Stimulated activated CD8-positive, alpha-beta memory T cell treated with anti-CD3 and anti-CD28 coated beads, Interleukin-7, amount 100 ng/mL, for 24 hours (primary cell): ENCODE data around the gene NRAP.

ENCODE experiments used
- DNase-seq: peaks from one replicate; pipeline ENCODE4 v3.0.0-alpha.2; 2020; ENCODE audit warnings: low read depth

Gene NRAP

GRCh38 chr10:113663908-113664307, at the start of gene NRAP:
Gene NRAP, minus strand, starts transcription at chr10:113664041. Its CDS starts 159 bp downstream, at chr10:113663882.
- DNase-seq: no peak

GRCh38 chr10:113713640-113713982, 49.8 kb upstream of the NRAP start:
- DNase-seq: no peak

GRCh38 chr10:113712755-113713639, 49.2 kb upstream of the NRAP start:
- no peak for DNase-seq

GRCh38 chr10:113712024-113712423, 48.2 kb upstream of the NRAP start:
- no peak for DNase-seq

GRCh38 chr10:113711142-113711541, 47.3 kb upstream of the NRAP start:
- no peak for DNase-seq

- no peak for DNase-seq
Observed at GRCh38 chr10:113709221-113709838, 45.5 kb upstream of the NRAP start.

GRCh38 chr10:113708640-113709039, 44.8 kb upstream of the NRAP start:
- DNase-seq: no peak

GRCh38 chr10:113706623-113707022, 42.8 kb upstream of the NRAP start:
- no peak for DNase-seq

GRCh38 chr10:113705344-113705652, 41.5 kb upstream of the NRAP start:
- no peak for DNase-seq

GRCh38 chr10:113704637-113705343, 40.9 kb upstream of the NRAP start:
- DNase-seq: no peak

- DNase-seq: no peak
Observed at GRCh38 chr10:113697595-113697994, 33.8 kb upstream of the NRAP start.

GRCh38 chr10:113695691-113696090, 31.9 kb upstream of the NRAP start:
- no peak for DNase-seq

GRCh38 chr10:113693348-113693747, 29.5 kb upstream of the NRAP start:
- DNase-seq: no peak

GRCh38 chr10:113692271-113692670, 28.4 kb upstream of the NRAP start:
- no peak for DNase-seq

GRCh38 chr10:113691381-113691780, 27.5 kb upstream of the NRAP start:
- no peak for DNase-seq

- DNase-seq: no peak
Observed at GRCh38 chr10:113690749-113691148, 26.9 kb upstream of the NRAP start.

GRCh38 chr10:113689574-113689973, 25.7 kb upstream of the NRAP start:
- no peak for DNase-seq

GRCh38 chr10:113689057-113689456, 25.2 kb upstream of the NRAP start:
- no peak for DNase-seq

GRCh38 chr10:113687037-113687436, 23.2 kb upstream of the NRAP start:
- no peak for DNase-seq

GRCh38 chr10:113686028-113686427, 22.2 kb upstream of the NRAP start:
- DNase-seq: no peak

GRCh38 chr10:113683300-113683699, 19.5 kb upstream of the NRAP start:
- DNase-seq: no peak

- no peak for DNase-seq
Observed at GRCh38 chr10:113681533-113682470, 18.0 kb upstream of the NRAP start.
